Activated naive CD4-positive, alpha-beta T cell treated with anti-CD3 and anti-CD28 coated beads, Interleukin-2, amount 50 U/mL, for 72 hours (primary cell): Measurements from ENCODE around the gene WDR81. TPM values are rescaled to one million over a fixed set of nuclear protein-coding genes. Genes with fewer than 3 reads are reported as not detected.
A peak's percentile ranks its signal among the peaks of the same experiment; 100 is the strongest.

ENCODE experiments used
- ATAC-seq, 2 donors: fragments of 150-1000 bp; cut with Tn5 transposase; 2 replicates each; pipeline ENCODE4 v1.10.0; 2021; ENCODE audit warnings: mild to moderate bottlenecking in 2 of 2, moderate library complexity in 2 of 2
- DNase-seq, 2 donors: peaks; one replicate each; pipeline ENCODE4 v3.0.0; 2021 to 2022; ENCODE audit warnings: low spot score in 2 of 2
- H3K27ac Mint-ChIP-seq, 2 donors: one replicate each; pipeline ENCODE4 v1.8.0; 2022; ENCODE audit warnings: mild to moderate bottlenecking in 2 of 2, mixed read lengths in 2 of 2
- H3K36me3 Mint-ChIP-seq, 2 donors: one replicate each; pipeline ENCODE4 v1.8.0; 2022; ENCODE audit warnings: mixed read lengths in 2 of 2
- H3K9me3 Mint-ChIP-seq, 2 donors: one replicate each; pipeline ENCODE4 v1.8.0; 2022; ENCODE audit warnings: mixed read lengths in 2 of 2
- total RNA-seq, 2 donors: library from RNA; stranded (reverse); gene quantifications; one replicate each; pipeline ENCODE4 v1.2.3, GENCODE V29; 2022

The WDR81 gene
- total RNA-seq, 2 donors from 2014 or later, result 11.4 to 13.4 TPM

- ATAC-seq, result no peak
- no peaks in the 10 kb centered on the region for H3K9me3 Mint-ChIP-seq
- no peaks in the 10 kb centered on the region for H3K36me3 Mint-ChIP-seq
- no peak for DNase-seq
- H3K27ac Mint-ChIP-seq, result peak overlapping the region in 1 of 2 donors; percentile 33
These were observed 52.4 kb downstream of the WDR81 start for GRCh38 chr17:1776857-1777256.

DNA sequence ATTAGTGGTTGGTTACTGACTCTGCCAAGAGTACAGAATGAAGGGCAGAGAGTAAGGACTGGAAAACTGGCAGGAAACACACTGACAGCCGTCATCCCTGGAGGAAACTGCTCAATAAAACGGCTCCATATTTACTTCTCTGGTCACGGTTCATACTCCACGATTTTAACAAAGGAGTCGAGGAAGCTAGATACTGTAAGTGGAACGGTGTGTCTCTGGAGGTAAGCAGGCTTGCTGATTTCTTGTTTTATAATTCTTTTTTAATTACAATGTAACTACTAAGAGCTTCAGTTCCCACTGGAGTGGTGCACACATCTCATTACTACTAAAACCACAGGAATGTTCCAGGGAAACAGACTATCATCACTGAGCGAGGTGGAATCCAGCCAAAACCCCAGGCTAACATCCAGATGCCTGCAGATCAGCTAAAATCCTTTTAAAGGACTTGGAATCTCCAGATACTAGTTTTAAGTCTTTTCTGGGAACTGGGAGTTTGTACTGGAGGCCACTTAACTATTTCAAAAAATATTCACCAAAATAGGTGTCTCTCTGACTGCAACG lies 55.1 kb downstream of the WDR81 start:
- H3K36me3 Mint-ChIP-seq, result no peaks in the 10 kb centered on the region
- no peaks in the 10 kb centered on the region for H3K9me3 Mint-ChIP-seq
- peak overlapping the region in 1 of 2 donors; percentile 36 for H3K27ac Mint-ChIP-seq
- DNase-seq (no peak), ATAC-seq (no peak)

GRCh38 chr17:1782171-1782567 lies 57.7 kb downstream of the WDR81 start:
- no peaks in the 10 kb centered on the region for H3K9me3 Mint-ChIP-seq
- DNase-seq (no peak), ATAC-seq (no peak)
- peaks cover 0 to 4% of the 10 kb centered on the region in 2 donors for H3K36me3 Mint-ChIP-seq
- peak overlapping the region in 1 of 2 donors; percentile 78 for H3K27ac Mint-ChIP-seq

DNA sequence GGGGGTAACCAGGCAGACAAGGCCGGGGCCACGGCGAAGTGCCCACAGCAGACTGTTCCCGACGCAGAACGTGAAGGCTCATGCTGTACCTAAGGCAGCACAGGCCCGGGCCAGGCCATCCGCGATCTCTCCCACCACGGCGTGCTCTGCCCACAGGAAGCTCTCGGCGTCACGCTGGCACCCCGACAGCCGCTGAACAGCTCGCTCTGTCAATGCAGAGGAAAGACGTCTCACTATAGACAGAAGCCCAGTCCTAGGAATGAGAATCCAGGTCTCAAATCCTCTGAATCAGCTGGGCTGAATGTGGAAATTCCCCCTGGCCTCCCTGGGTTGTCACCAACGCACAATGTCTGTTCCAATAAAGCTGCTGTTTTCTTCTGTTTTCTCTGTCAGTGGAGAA lies 58.8 kb downstream of the WDR81 start:
- Mint-ChIP-seq H3K27ac (peak overlapping the region in 1 of 2 donors; percentile 78), H3K36me3 (peaks cover 0 to 4% of the 10 kb centered on the region in 2 donors), H3K9me3 (no peaks in the 10 kb centered on the region)
- DNase-seq (no peak), ATAC-seq (peak in 1 of 2 donors; percentile 49)

- no peaks in the 10 kb centered on the region for H3K9me3 Mint-ChIP-seq
- peaks cover 0 to 4% of the 10 kb centered on the region in 2 donors for H3K36me3 Mint-ChIP-seq
- ATAC-seq (peak in 1 of 2 donors; percentile 52), DNase-seq (no peak)
- peak overlapping the region in 1 of 2 donors; percentile 58 for H3K27ac Mint-ChIP-seq
These were observed 59.5 kb downstream of the WDR81 start for GRCh38 chr17:1783834-1784611.

DNA sequence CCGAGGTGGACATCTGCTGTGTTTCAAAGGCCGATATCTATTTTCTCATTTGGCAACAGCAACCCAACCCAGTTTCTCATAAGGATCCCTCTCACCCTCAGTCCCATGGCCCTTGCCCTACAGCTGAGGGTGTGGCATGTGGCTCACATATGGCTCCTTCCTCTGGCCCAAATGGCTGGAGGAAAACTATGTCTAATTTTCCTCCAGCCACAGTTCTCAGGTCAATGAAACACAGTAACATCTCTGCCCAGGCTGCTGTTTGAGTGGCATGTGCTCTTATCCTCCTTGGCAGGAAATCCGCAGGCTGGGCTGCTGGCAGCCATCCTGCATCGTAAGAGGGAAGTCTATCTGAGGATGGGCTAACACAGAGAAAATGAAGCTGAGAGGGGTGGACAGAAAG lies 61.4 kb downstream of the WDR81 start:
- peak overlapping the region; percentile 9 to 44 for H3K27ac Mint-ChIP-seq
- ATAC-seq, result no peak
- no peaks in the 10 kb centered on the region for H3K9me3 Mint-ChIP-seq
- no peak for DNase-seq
- H3K36me3 Mint-ChIP-seq, result peaks cover 0 to 4% of the 10 kb centered on the region in 2 donors

GRCh38 chr17:1786708-1787107 lies 62.2 kb downstream of the WDR81 start:
- ATAC-seq (no peak), DNase-seq (no peak)
- Mint-ChIP-seq H3K27ac (peak overlapping the region in 1 of 2 donors; percentile 9), H3K36me3 (peaks cover 0 to 4% of the 10 kb centered on the region in 2 donors), H3K9me3 (no peaks in the 10 kb centered on the region)

DNA sequence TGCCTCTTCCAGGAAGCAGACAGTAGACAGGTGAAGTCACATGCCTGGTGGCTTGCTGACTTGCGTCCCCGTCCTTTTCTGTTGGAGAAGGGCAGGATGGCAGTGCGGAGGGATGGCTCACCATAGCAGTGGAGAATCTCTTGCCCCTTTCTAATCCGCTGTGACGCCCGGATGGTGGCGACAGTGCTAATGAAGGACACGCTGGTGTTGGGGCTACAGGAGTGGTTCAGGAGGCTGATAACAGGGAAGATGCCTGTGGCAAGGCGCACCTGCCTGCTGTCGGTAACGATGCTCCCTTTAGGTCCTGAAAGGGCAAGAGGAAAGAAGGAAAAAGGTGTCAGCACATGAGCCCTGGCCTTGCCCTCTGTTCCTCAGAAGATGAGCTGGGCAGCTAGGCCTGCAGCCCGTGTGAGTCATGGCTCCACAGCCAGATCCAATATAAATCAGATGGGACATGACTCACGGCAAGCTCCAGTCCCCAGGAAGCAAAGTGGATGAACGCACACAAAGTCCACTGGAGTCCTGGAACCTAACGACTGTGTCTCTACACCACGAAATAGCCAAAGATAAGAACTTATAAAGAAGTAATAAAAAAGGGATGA lies 62.9 kb downstream of the WDR81 start:
- Mint-ChIP-seq H3K27ac (peak overlapping the region in 1 of 2 donors; percentile 32), H3K9me3 (no peaks in the 10 kb centered on the region), H3K36me3 (peaks cover 0 to 4% of the 10 kb centered on the region in 2 donors)
- ATAC-seq, result no peak
- no peak for DNase-seq

Other genes starting within 250 kb of the WDR81 start
- gene MYO1C, start 232.0 kb upstream of the WDR81 start, total RNA-seq, result 10 to 100 TPM; 10.6 to 32.2 TPM
- 10 to 100 TPM; 20.7 to 35.1 TPM for gene INPP5K, start 208.1 kb upstream of the WDR81 start, total RNA-seq
- 10 to 100 TPM; 13.8 to 39.2 TPM for gene PITPNA, start 161.9 kb upstream of the WDR81 start, total RNA-seq
- gene SLC43A2, start 95.9 kb upstream of the WDR81 start, total RNA-seq, result under 1 TPM; 0.57 to 0.62 TPM
- 1 to 10 TPM; 1.1 to 2.3 TPM for gene SCARF1, start 79.0 kb upstream of the WDR81 start, total RNA-seq
- gene RILP, start 74.8 kb upstream of the WDR81 start, total RNA-seq, result 1 to 10 TPM; 1.7 to 2.5 TPM
- 100 to 1,000 TPM; 414 to 433 TPM for gene PRPF8, start 39.8 kb upstream of the WDR81 start, total RNA-seq
- gene TLCD2, start 14.3 kb upstream of the WDR81 start, total RNA-seq, result under 1 TPM; 0.10 to 0.25 TPM
- under 1 TPM in 1 of 2 donors, not detected in 1; 0.36 TPM for gene SERPINF2, start 18.2 kb downstream of the WDR81 start, total RNA-seq
- gene SERPINF1, start 37.4 kb downstream of the WDR81 start, total RNA-seq, result under 1 TPM in 1 of 2 donors, not detected in 1; 0.41 TPM
- gene SMYD4, start 105.2 kb downstream of the WDR81 start, total RNA-seq, result 10 to 100 TPM; 18.5 to 19.8 TPM
- gene RPA1, start 105.3 kb downstream of the WDR81 start, total RNA-seq, result 100 to 1,000 TPM; 118 to 174 TPM